NOMO-1 treated with DMSO at 0.1 percent for 48 hours (cell line): ENCODE data around the gene NUDT21.
"Not testable (repeated sequence)": the region's sequence is repeated elsewhere in the genome, so short reads cannot be mapped to it uniquely, and the experiment has no call there.

Experiments
- DNase-seq: peaks from one replicate; lab custom pipeline; 2025; ENCODE audit not compliant: unreplicated experiment; lab: John Stamatoyannopoulos, UW

Gene NUDT21

GRCh38 chr16:56419740-56420548, 31.2 kb downstream of the NUDT21 start:
- no peak for DNase-seq

- no peak for DNase-seq
Measured at GRCh38 chr16:56417138-56417537, 34.0 kb downstream of the NUDT21 start.

GRCh38 chr16:56415875-56416274, 35.3 kb downstream of the NUDT21 start:
- peak; percentile 55 for DNase-seq

- DNase-seq, result no peak
Measured at GRCh38 chr16:56414366-56414765, 36.8 kb downstream of the NUDT21 start.

- no peak for DNase-seq
Measured at GRCh38 chr16:56413381-56413780, 37.8 kb downstream of the NUDT21 start.

- DNase-seq, result no peak
Measured at GRCh38 chr16:56411624-56412023, 39.5 kb downstream of the NUDT21 start.

- no peak for DNase-seq
Measured at GRCh38 chr16:56411123-56411522, 40.0 kb downstream of the NUDT21 start.

GRCh38 chr16:56409195-56409594, 41.9 kb downstream of the NUDT21 start:
- DNase-seq, result no peak

GRCh38 chr16:56408379-56409098, 42.6 kb downstream of the NUDT21 start:
- no peak for DNase-seq

GRCh38 chr16:56405977-56406672, 45.0 kb downstream of the NUDT21 start:
- no peak for DNase-seq

GRCh38 chr16:56401482-56401881, 49.6 kb downstream of the NUDT21 start:
- no peak for DNase-seq

GRCh38 chr16:56400458-56400857, 50.7 kb downstream of the NUDT21 start:
- DNase-seq, result no peak

- DNase-seq, result peak; percentile 23
Measured at GRCh38 chr16:56399486-56399885, 51.6 kb downstream of the NUDT21 start.

GRCh38 chr16:56399047-56399446, 52.1 kb downstream of the NUDT21 start:
- no peak for DNase-seq

GRCh38 chr16:56396724-56397123, 54.4 kb downstream of the NUDT21 start:
- DNase-seq, result not testable (repeated sequence)

GRCh38 chr16:56389554-56389953, 61.6 kb downstream of the NUDT21 start:
- DNase-seq, result no peak

GRCh38 chr16:56388209-56388608, 62.9 kb downstream of the NUDT21 start:
- DNase-seq, result no peak

GRCh38 chr16:56387396-56387795, 63.7 kb downstream of the NUDT21 start:
- no peak for DNase-seq

- DNase-seq, result no peak
Measured at GRCh38 chr16:56384074-56384721, 66.9 kb downstream of the NUDT21 start.

GRCh38 chr16:56382901-56383355, 68.2 kb downstream of the NUDT21 start:
- DNase-seq, result no peak

GRCh38 chr16:56382459-56382858, 68.7 kb downstream of the NUDT21 start:
- DNase-seq, result no peak
